HepG2 (cell line): ENCODE data around the gene GAPT.

ENCODE experiments used
- HCFC1 ChIP-seq: fragments of 150-350 bp; IDR thresholded peaks from 2 replicates; pipeline ENCODE4 v1.6.1; 2014; ENCODE audit warnings: low read depth, low read length
- NCOA2 ChIP-seq: sonication (generic); formaldehyde crosslinking; IDR thresholded peaks from 2 replicates; pipeline ENCODE4 v1.8.0; 2022; ENCODE audit warnings: inconsistent platforms
- NFKBIZ ChIP-seq: IDR thresholded peaks from 2 replicates; pipeline ENCODE4 v1.6.1; 2018; ENCODE audit warnings: missing genetic modification reagents, missing compliant biosample characterization
- POLR2A ChIP-seq, 2 experiments: IDR thresholded peaks; 2 replicates each; pipeline ENCODE4 v1.6.1; 2011; ENCODE audit warnings: low read depth in 2 of 2, low read length in 2 of 2, mild to moderate bottlenecking in 1 of 2, moderate library complexity in 1 of 2; ENCODE audit not compliant: insufficient read depth in 1 of 2
- STAG1 ChIP-seq: sonication (generic); formaldehyde crosslinking; IDR thresholded peaks from 2 replicates; pipeline ENCODE4 v1.4.0; 2020; ENCODE audit warnings: missing genetic modification reagents
- TOE1 ChIP-seq: sonication (generic); formaldehyde crosslinking; IDR thresholded peaks from 2 replicates; pipeline ENCODE4 v1.4.0; 2020; ENCODE audit warnings: mild to moderate bottlenecking, missing genetic modification reagents
- ZNF605 ChIP-seq: sonication (generic); formaldehyde crosslinking; IDR thresholded peaks from 2 replicates; pipeline ENCODE4 v1.8.0; 2022; ENCODE audit warnings: mild to moderate bottlenecking, missing genetic modification reagents
- ZNF790 ChIP-seq: sonication (generic); formaldehyde crosslinking; IDR thresholded peaks from 2 replicates; pipeline ENCODE4 v1.8.0; 2022; ENCODE audit warnings: missing genetic modification reagents, mild to moderate bottlenecking, borderline replicate concordance
- TF ChIP-seq, protein P1 (sequence below): IDR thresholded peaks from 2 replicates; pipeline ENCODE4 v1.6.1; 2016; ENCODE audit warnings: low read depth, control low read depth
- TF ChIP-seq, protein P2 (sequence below), 2 experiments: sonication (generic) in 1 of 2; formaldehyde crosslinking in 1 of 2; IDR thresholded peaks; 2 replicates each; pipeline versions ENCODE4 v1.4.0 to v1.6.1; 2016 to 2020; ENCODE audit warnings: borderline replicate concordance in 1 of 2, low read depth in 1 of 2, mild to moderate bottlenecking in 1 of 2, missing genetic modification reagents in 1 of 2
- TF ChIP-seq, protein P3 (sequence below): sonication (generic); formaldehyde crosslinking; IDR thresholded peaks from 2 replicates; pipeline ENCODE4 v1.8.1; 2022; ENCODE audit warnings: mild to moderate bottlenecking, missing genetic modification reagents
- TF ChIP-seq, protein P4 (sequence below), 2 experiments: sonication (generic) in 1 of 2; formaldehyde crosslinking in 1 of 2; IDR thresholded peaks; 2 replicates each; pipeline versions ENCODE4 v1.5.1 to v1.6.1; 2011 to 2020; ENCODE audit warnings: borderline replicate concordance in 1 of 2, low read depth in 1 of 2, low read length in 1 of 2, mild to moderate bottlenecking in 1 of 2, missing genetic modification reagents in 1 of 2, moderate library complexity in 1 of 2

DNA sequence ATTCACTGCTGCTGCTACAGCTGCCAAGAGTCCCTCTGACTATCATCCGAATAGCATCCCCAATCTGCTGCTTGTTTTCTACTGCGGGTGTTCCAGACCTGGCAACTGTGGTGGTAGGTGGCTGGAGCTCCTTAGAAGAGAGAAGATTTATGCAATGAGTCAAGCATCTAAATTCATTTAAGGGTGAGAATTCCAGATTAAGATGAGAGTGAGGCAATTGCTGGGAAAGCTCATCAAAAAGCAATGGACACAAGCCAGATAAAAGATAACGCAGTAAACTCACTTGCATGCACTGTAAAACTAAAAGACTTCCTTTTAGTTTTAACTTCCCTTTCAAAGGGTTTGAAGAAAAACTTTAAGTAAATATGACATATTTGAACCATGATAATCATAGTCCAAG lies 35.2 kb upstream of the GAPT start:
- TF ChIP-seq, protein P1, sequence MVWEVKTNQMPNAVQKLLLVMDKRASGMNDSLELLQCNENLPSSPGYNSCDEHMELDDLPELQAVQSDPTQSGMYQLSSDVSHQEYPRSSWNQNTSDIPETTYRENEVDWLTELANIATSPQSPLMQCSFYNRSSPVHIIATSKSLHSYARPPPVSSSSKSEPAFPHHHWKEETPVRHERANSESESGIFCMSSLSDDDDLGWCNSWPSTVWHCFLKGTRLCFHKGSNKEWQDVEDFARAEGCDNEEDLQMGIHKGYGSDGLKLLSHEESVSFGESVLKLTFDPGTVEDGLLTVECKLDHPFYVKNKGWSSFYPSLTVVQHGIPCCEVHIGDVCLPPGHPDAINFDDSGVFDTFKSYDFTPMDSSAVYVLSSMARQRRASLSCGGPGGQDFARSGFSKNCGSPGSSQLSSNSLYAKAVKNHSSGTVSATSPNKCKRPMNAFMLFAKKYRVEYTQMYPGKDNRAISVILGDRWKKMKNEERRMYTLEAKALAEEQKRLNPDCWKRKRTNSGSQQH (CRISPR knock-in tag), result no peak
- TF ChIP-seq STAG1 (CRISPR knock-in tag) (no peak), TOE1 (no peak), HCFC1 (no peak), ZNF605 (CRISPR knock-in tag) (no peak), NFKBIZ (CRISPR knock-in tag) (no peak), POLR2A (IDR thresholded peaks at IDR 0.05; ENCODE audit: insufficient read depth in 1 of 2, low read depth in 2 of 2, low read length in 2 of 2) (no peak), ZNF790 (CRISPR knock-in tag) (no peak), NCOA2 (no peak)
- TF ChIP-seq, protein P2, sequence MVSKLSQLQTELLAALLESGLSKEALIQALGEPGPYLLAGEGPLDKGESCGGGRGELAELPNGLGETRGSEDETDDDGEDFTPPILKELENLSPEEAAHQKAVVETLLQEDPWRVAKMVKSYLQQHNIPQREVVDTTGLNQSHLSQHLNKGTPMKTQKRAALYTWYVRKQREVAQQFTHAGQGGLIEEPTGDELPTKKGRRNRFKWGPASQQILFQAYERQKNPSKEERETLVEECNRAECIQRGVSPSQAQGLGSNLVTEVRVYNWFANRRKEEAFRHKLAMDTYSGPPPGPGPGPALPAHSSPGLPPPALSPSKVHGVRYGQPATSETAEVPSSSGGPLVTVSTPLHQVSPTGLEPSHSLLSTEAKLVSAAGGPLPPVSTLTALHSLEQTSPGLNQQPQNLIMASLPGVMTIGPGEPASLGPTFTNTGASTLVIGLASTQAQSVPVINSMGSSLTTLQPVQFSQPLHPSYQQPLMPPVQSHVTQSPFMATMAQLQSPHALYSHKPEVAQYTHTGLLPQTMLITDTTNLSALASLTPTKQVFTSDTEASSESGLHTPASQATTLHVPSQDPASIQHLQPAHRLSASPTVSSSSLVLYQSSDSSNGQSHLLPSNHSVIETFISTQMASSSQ (IDR thresholded peaks at IDR 0.05; ENCODE audit: low read depth), result no peak
- TF ChIP-seq, protein P2 (CRISPR knock-in tag; IDR thresholded peaks at IDR 0.05; ENCODE audit: borderline replicate concordance), result no peak
- TF ChIP-seq, protein P3, sequence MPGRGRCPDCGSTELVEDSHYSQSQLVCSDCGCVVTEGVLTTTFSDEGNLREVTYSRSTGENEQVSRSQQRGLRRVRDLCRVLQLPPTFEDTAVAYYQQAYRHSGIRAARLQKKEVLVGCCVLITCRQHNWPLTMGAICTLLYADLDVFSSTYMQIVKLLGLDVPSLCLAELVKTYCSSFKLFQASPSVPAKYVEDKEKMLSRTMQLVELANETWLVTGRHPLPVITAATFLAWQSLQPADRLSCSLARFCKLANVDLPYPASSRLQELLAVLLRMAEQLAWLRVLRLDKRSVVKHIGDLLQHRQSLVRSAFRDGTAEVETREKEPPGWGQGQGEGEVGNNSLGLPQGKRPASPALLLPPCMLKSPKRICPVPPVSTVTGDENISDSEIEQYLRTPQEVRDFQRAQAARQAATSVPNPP (CRISPR knock-in tag), result no peak
- TF ChIP-seq, protein P4, sequence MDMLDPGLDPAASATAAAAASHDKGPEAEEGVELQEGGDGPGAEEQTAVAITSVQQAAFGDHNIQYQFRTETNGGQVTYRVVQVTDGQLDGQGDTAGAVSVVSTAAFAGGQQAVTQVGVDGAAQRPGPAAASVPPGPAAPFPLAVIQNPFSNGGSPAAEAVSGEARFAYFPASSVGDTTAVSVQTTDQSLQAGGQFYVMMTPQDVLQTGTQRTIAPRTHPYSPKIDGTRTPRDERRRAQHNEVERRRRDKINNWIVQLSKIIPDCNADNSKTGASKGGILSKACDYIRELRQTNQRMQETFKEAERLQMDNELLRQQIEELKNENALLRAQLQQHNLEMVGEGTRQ (IDR thresholded peaks at IDR 0.05; ENCODE audit: low read depth, low read length), result no peak
- TF ChIP-seq, protein P4 (CRISPR knock-in tag; IDR thresholded peaks at IDR 0.05; ENCODE audit: borderline replicate concordance), result no peak
